HG02759 (cell line): ENCODE results near the gene PIP4K2A.
"Not testable (repeated sequence)": the region's sequence is repeated elsewhere in the genome, so short reads cannot be mapped to it uniquely, and the experiment has no call there.

Experiments
- ATAC-seq: cut with Tn5 transposase; IDR thresholded peaks from one replicate; pipeline ENCODE4 v1.9.1; 2021; ENCODE audit warnings: mild to moderate bottlenecking, moderate library complexity; ENCODE audit not compliant: unreplicated experiment

Gene PIP4K2A

GRCh38 chr10:22697101-22697500 lies 17.3 kb downstream of the PIP4K2A start:
- no peak for ATAC-seq

- ATAC-seq: no peak
These were observed 20.5 kb downstream of the PIP4K2A start for GRCh38 chr10:22693860-22694259.

- ATAC-seq: peak; percentile 50
These were observed 21.0 kb downstream of the PIP4K2A start for GRCh38 chr10:22693371-22693784.

GRCh38 chr10:22692119-22692518 lies 22.3 kb downstream of the PIP4K2A start:
- ATAC-seq: not testable (repeated sequence)

GRCh38 chr10:22690614-22691431 lies 23.6 kb downstream of the PIP4K2A start:
- ATAC-seq: peak; percentile 58

- ATAC-seq: peak; percentile 44
These were observed 24.2 kb downstream of the PIP4K2A start for GRCh38 chr10:22690158-22690557.

GRCh38 chr10:22686347-22686746 lies 28.0 kb downstream of the PIP4K2A start:
- no peak for ATAC-seq

- no peak for ATAC-seq
These were observed 28.5 kb downstream of the PIP4K2A start for GRCh38 chr10:22685926-22686325.

- ATAC-seq: no peak
These were observed 29.7 kb downstream of the PIP4K2A start for GRCh38 chr10:22684699-22685098.

GRCh38 chr10:22683140-22683389 lies 31.3 kb downstream of the PIP4K2A start:
- ATAC-seq: peak; percentile 75

GRCh38 chr10:22682237-22683139 lies 31.9 kb downstream of the PIP4K2A start:
- peak; percentile 25 for ATAC-seq

- no peak for ATAC-seq
These were observed 32.6 kb downstream of the PIP4K2A start for GRCh38 chr10:22681783-22682183.

- no peak for ATAC-seq
These were observed 33.1 kb downstream of the PIP4K2A start for GRCh38 chr10:22681301-22681700.

- ATAC-seq: no peak
These were observed 34.8 kb downstream of the PIP4K2A start for GRCh38 chr10:22679608-22680007.

- ATAC-seq: no peak
These were observed 37.0 kb downstream of the PIP4K2A start for GRCh38 chr10:22677333-22677732.

GRCh38 chr10:22676435-22676834 lies 37.9 kb downstream of the PIP4K2A start:
- no peak for ATAC-seq

- no peak for ATAC-seq
These were observed 39.8 kb downstream of the PIP4K2A start for GRCh38 chr10:22674573-22674930.

- no peak for ATAC-seq
These were observed 40.4 kb downstream of the PIP4K2A start for GRCh38 chr10:22673785-22674572.

GRCh38 chr10:22673091-22673392 lies 41.3 kb downstream of the PIP4K2A start:
- no peak for ATAC-seq

GRCh38 chr10:22672319-22673090 lies 41.9 kb downstream of the PIP4K2A start:
- no peak for ATAC-seq

GRCh38 chr10:22670788-22671187 lies 43.6 kb downstream of the PIP4K2A start:
- no peak for ATAC-seq
